MM.1S (cell line): ENCODE data around the gene RFX7.

Experiments used
- DNase-seq: peaks from one replicate; pipeline ENCODE4 v3.0.0-alpha.2; 2015
- H2AFZ ChIP-seq: fragments of 300-600 bp; sonication (generic); 2 replicates; pipeline ENCODE4 v1.6.0; 2016; ENCODE audit warnings: antibody characterized with exemption, low read length
- H3F3A ChIP-seq: fragments of 300-600 bp; sonication (generic); 2 replicates; pipeline ENCODE4 v1.6.1; 2016; ENCODE audit warnings: mild to moderate bottlenecking, antibody characterized with exemption, low read length, moderate library complexity, mixed read lengths; ENCODE audit not compliant: insufficient read depth
- H3K27ac ChIP-seq: fragments of 300-600 bp; sonication (generic); 2 replicates; pipeline ENCODE4 v1.5.1; 2016; ENCODE audit warnings: mild to moderate bottlenecking, low read length
- H3K27me3 ChIP-seq: fragments of 300-600 bp; sonication (generic); replicated peaks from 2 replicates; pipeline ENCODE4 v1.6.0; 2016; ENCODE audit warnings: low read length; ENCODE audit not compliant: insufficient read depth
- H3K36me3 ChIP-seq: fragments of 300-600 bp; sonication (generic); replicated peaks from 2 replicates; pipeline ENCODE4 v1.6.1; 2016; ENCODE audit warnings: mild to moderate bottlenecking, low read length, mixed read lengths; ENCODE audit not compliant: insufficient read depth
- H3K4me1 ChIP-seq: fragments of 300-600 bp; sonication (generic); 2 replicates; pipeline ENCODE4 v1.6.1; 2016; ENCODE audit warnings: low read length, mixed read lengths
- H3K4me2 ChIP-seq: fragments of 300-600 bp; sonication (generic); 2 replicates; pipeline ENCODE4 v1.6.0; 2016; ENCODE audit warnings: low read depth, low read length
- H3K4me3 ChIP-seq: fragments of 300-600 bp; sonication (generic); 2 replicates; pipeline ENCODE4 v1.5.1; 2016; ENCODE audit warnings: low read length, mixed read lengths
- H3K79me2 ChIP-seq: fragments of 300-600 bp; sonication (generic); 2 replicates; pipeline ENCODE4 v1.6.1; 2016; ENCODE audit warnings: mixed run types, low read length, mixed read lengths
- H3K9ac ChIP-seq: fragments of 300-600 bp; sonication (generic); 2 replicates; pipeline ENCODE4 v1.6.1; 2016; ENCODE audit warnings: low read length, mixed read lengths
- H3K9me2 ChIP-seq: fragments of 300-600 bp; sonication (generic); replicated peaks from 2 replicates; pipeline ENCODE4 v1.6.1; 2016; ENCODE audit warnings: mild to moderate bottlenecking, low read length, mixed read lengths; ENCODE audit not compliant: insufficient read depth
- H3K9me3 ChIP-seq: fragments of 300-600 bp; sonication (generic); replicated peaks from 2 replicates; pipeline ENCODE4 v1.6.1; 2016; ENCODE audit warnings: mild to moderate bottlenecking, low read length, mixed read lengths; ENCODE audit not compliant: insufficient read depth
- H4K20me1 ChIP-seq: fragments of 300-600 bp; sonication (generic); 2 replicates; pipeline ENCODE4 v1.6.1; 2016; ENCODE audit warnings: mild to moderate bottlenecking, low read length, moderate library complexity, mixed read lengths; ENCODE audit not compliant: insufficient read depth
- EZH2 ChIP-seq: fragments of 300-600 bp; sonication (generic); optimal IDR thresholded peaks from 2 replicates; pipeline ENCODE3; 2017; ENCODE audit warnings: low read depth, mild to moderate bottlenecking, antibody characterized with exemption, low read length, mixed read lengths
- EZH2phosphoT487 ChIP-seq: fragments of 300-600 bp; sonication (generic); IDR thresholded peaks from 2 replicates; pipeline ENCODE4 v1.6.1; 2018; ENCODE audit warnings: antibody characterized with exemption, low read length
- TF ChIP-seq, protein P1 (sequence below): fragments of 300-600 bp; sonication (generic); IDR thresholded peaks from 2 replicates; pipeline ENCODE4 v1.5.1; 2016; ENCODE audit warnings: antibody characterized with exemption, low read length, mixed read lengths

The RFX7 gene

DNA sequence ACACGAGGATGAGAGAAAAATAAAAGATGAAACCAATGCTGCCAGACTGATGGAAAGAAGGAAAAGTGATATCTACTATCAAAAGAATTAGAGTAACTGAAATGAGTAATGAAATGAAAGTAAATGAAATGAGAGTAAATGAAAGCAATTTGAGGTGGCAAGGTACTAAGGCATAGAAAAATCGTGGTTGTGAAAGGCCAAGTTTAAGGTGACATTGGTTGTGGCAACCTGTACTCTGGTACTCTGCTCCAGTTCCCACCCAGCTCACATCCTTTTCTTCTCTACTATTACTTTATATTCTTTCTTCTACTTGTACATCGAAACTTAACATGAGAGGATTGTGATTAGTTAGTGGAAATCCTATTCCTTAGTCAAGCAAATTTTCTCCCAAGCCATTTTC is 10.1 kb downstream of the RFX7 start:
- H3K4me2 ChIP-seq: no peak overlapping the region
- peaks cover 92% of the 10 kb centered on the region for H3K79me2 ChIP-seq
- DNase-seq: no peak
- H3K4me3 ChIP-seq: no peak overlapping the region
- H3K27me3 ChIP-seq: no peaks in the 10 kb centered on the region
- H3K36me3 ChIP-seq: no peaks in the 10 kb centered on the region
- H2AFZ ChIP-seq: no peak overlapping the region
- no peaks in the 10 kb centered on the region for H3K9me2 ChIP-seq
- no peak overlapping the region for H3K27ac ChIP-seq
- no peaks in the 10 kb centered on the region for H3K4me1 ChIP-seq
- no peaks in the 10 kb centered on the region for H4K20me1 ChIP-seq
- no peak overlapping the region for H3K9ac ChIP-seq
- H3K9me3 ChIP-seq: no peaks in the 10 kb centered on the region; the same call in 1 of the 2 replicates
- TF ChIP-seq, protein P1, sequence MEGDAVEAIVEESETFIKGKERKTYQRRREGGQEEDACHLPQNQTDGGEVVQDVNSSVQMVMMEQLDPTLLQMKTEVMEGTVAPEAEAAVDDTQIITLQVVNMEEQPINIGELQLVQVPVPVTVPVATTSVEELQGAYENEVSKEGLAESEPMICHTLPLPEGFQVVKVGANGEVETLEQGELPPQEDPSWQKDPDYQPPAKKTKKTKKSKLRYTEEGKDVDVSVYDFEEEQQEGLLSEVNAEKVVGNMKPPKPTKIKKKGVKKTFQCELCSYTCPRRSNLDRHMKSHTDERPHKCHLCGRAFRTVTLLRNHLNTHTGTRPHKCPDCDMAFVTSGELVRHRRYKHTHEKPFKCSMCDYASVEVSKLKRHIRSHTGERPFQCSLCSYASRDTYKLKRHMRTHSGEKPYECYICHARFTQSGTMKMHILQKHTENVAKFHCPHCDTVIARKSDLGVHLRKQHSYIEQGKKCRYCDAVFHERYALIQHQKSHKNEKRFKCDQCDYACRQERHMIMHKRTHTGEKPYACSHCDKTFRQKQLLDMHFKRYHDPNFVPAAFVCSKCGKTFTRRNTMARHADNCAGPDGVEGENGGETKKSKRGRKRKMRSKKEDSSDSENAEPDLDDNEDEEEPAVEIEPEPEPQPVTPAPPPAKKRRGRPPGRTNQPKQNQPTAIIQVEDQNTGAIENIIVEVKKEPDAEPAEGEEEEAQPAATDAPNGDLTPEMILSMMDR: no peak
- no peak for TF ChIP-seq EZH2
- no peak for TF ChIP-seq EZH2phosphoT487
- no peaks in the 10 kb centered on the region for H3F3A ChIP-seq

DNA sequence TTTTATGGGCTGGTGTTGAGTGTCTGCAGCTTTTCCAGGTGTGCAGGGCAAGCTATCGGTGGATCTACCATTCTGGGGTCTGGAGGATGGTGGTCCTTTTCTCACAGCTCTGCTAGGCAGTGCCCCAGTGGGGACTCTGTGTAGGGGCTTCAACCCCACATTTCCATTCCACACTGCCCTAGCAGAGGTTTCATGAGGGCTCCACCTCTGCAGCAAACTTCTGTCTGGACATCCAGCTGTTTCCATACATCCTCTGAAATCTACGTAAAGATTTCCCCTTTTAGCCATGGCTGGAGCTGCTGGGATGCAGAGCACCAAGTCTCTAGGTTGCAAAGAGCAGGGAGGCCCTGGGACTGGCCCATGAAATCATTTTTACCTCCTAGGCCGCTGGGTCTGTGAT is 11.6 kb downstream of the RFX7 start:
- Histone ChIP-seq H3K9ac (no peak overlapping the region), H3K4me1 (no peaks in the 10 kb centered on the region), H4K20me1 (no peaks in the 10 kb centered on the region), H2AFZ (no peak overlapping the region), H3K9me2 (no peaks in the 10 kb centered on the region), H3K27me3 (no peaks in the 10 kb centered on the region), H3F3A (no peaks in the 10 kb centered on the region), H3K4me3 (no peak overlapping the region), H3K36me3 (0 out of 2 replicates have a peak, but pooled peaks cover 3% of the 10 kb centered on the region), H3K27ac (no peak overlapping the region), H3K79me2 (peaks cover 88% of the 10 kb centered on the region), H3K4me2 (no peak overlapping the region), H3K9me3 (no peaks in the 10 kb centered on the region; the same call in 1 of the 2 replicates)
- TF ChIP-seq EZH2 (no peak), EZH2phosphoT487 (no peak)
- TF ChIP-seq, protein P1: no peak
- no peak for DNase-seq

GRCh38 chr15:56228854-56229253 is 14.8 kb downstream of the RFX7 start:
- Histone ChIP-seq H3K79me2 (peaks cover 77% of the 10 kb centered on the region), H3K27ac (no peak overlapping the region), H3K9me3 (no peaks in the 10 kb centered on the region; the same call in 1 of the 2 replicates), H3K4me3 (no peak overlapping the region), H3K36me3 (0 out of 2 replicates have a peak, but pooled peaks cover 3% of the 10 kb centered on the region), H3K9ac (no peak overlapping the region), H3F3A (no peaks in the 10 kb centered on the region), H3K4me2 (no peak overlapping the region), H3K27me3 (no peaks in the 10 kb centered on the region), H4K20me1 (no peaks in the 10 kb centered on the region), H2AFZ (no peak overlapping the region), H3K9me2 (no peaks in the 10 kb centered on the region), H3K4me1 (no peaks in the 10 kb centered on the region)
- no peak for DNase-seq
- TF ChIP-seq, protein P1: no peak
- no peak for TF ChIP-seq EZH2
- no peak for TF ChIP-seq EZH2phosphoT487
